ENCODE data around the gene EPB41L1. TPM values are rescaled to one million over a fixed set of nuclear protein-coding genes. Genes with fewer than 3 reads are reported as not detected.

The EPB41L1 gene
- total RNA-seq, 2 donors from 2014 or later = 0.26 to 1.0 TPM

- Mint-ChIP-seq H3K4me1 (no peaks in the 10 kb centered on the region), H3K4me3 (no peak overlapping the region), H3K27ac (no peak overlapping the region), H3K9me3 (no peaks in the 10 kb centered on the region), H3K36me3 (ENCODE audit: low read depth) (no peaks in the 10 kb centered on the region), H3K27me3 (peaks cover 3% of the 10 kb centered on the region)
- ATAC-seq (replicated peaks) = no peak
Observed at GRCh38 chr20:36118371-36118770, 36.2 kb upstream of the EPB41L1 start.

GRCh38 chr20:36119537-36119936 lies 35.0 kb upstream of the EPB41L1 start:
- Mint-ChIP-seq H3K36me3 (ENCODE audit: low read depth) (no peaks in the 10 kb centered on the region), H3K4me3 (no peak overlapping the region), H3K4me1 (no peaks in the 10 kb centered on the region), H3K9me3 (no peaks in the 10 kb centered on the region), H3K27ac (no peak overlapping the region), H3K27me3 (peaks cover 3% of the 10 kb centered on the region)
- ATAC-seq (replicated peaks) = no peak

GRCh38 chr20:36120241-36120640 lies 34.3 kb upstream of the EPB41L1 start:
- no peak overlapping the region for H3K27ac Mint-ChIP-seq
- H3K4me3 Mint-ChIP-seq = no peak overlapping the region
- no peaks in the 10 kb centered on the region for H3K4me1 Mint-ChIP-seq
- ATAC-seq (replicated peaks) = no peak
- H3K9me3 Mint-ChIP-seq = no peaks in the 10 kb centered on the region
- H3K27me3 Mint-ChIP-seq = peaks cover 3% of the 10 kb centered on the region
- H3K36me3 Mint-ChIP-seq (ENCODE audit: low read depth) = no peaks in the 10 kb centered on the region

GRCh38 chr20:36120991-36121390 lies 33.5 kb upstream of the EPB41L1 start:
- Mint-ChIP-seq H3K9me3 (no peaks in the 10 kb centered on the region), H3K4me3 (no peak overlapping the region), H3K4me1 (no peaks in the 10 kb centered on the region), H3K27me3 (peaks cover 2% of the 10 kb centered on the region), H3K36me3 (ENCODE audit: low read depth) (no peaks in the 10 kb centered on the region), H3K27ac (no peak overlapping the region)
- no peak for ATAC-seq (replicated peaks)

GRCh38 chr20:36121981-36122930 lies 32.3 kb upstream of the EPB41L1 start:
- no peaks in the 10 kb centered on the region for H3K27me3 Mint-ChIP-seq
- H3K27ac Mint-ChIP-seq = no peak overlapping the region
- no peak overlapping the region for H3K4me3 Mint-ChIP-seq
- H3K4me1 Mint-ChIP-seq = no peaks in the 10 kb centered on the region
- no peak for ATAC-seq (replicated peaks)
- H3K9me3 Mint-ChIP-seq = no peaks in the 10 kb centered on the region
- H3K36me3 Mint-ChIP-seq (ENCODE audit: low read depth) = no peaks in the 10 kb centered on the region

GRCh38 chr20:36122931-36123288 lies 31.6 kb upstream of the EPB41L1 start:
- Mint-ChIP-seq H3K27ac (no peak overlapping the region), H3K36me3 (ENCODE audit: low read depth) (no peaks in the 10 kb centered on the region), H3K9me3 (no peaks in the 10 kb centered on the region), H3K27me3 (no peaks in the 10 kb centered on the region), H3K4me1 (no peaks in the 10 kb centered on the region), H3K4me3 (no peak overlapping the region)
- no peak for ATAC-seq (replicated peaks)

- no peaks in the 10 kb centered on the region for H3K27me3 Mint-ChIP-seq
- H3K4me1 Mint-ChIP-seq = no peaks in the 10 kb centered on the region
- no peak for ATAC-seq (replicated peaks)
- no peaks in the 10 kb centered on the region for H3K36me3 Mint-ChIP-seq (ENCODE audit: low read depth)
- no peak overlapping the region for H3K27ac Mint-ChIP-seq
- H3K9me3 Mint-ChIP-seq = no peaks in the 10 kb centered on the region
- no peak overlapping the region for H3K4me3 Mint-ChIP-seq
Observed at GRCh38 chr20:36125097-36125496, 29.4 kb upstream of the EPB41L1 start.

- no peaks in the 10 kb centered on the region for H3K9me3 Mint-ChIP-seq
- H3K4me1 Mint-ChIP-seq = no peaks in the 10 kb centered on the region
- no peaks in the 10 kb centered on the region for H3K27me3 Mint-ChIP-seq
- H3K36me3 Mint-ChIP-seq (ENCODE audit: low read depth) = no peaks in the 10 kb centered on the region
- no peak overlapping the region for H3K4me3 Mint-ChIP-seq
- no peak overlapping the region for H3K27ac Mint-ChIP-seq
- ATAC-seq (replicated peaks) = no peak
Observed at GRCh38 chr20:36126836-36127527, 27.6 kb upstream of the EPB41L1 start.

- ATAC-seq (replicated peaks) = peak; percentile 29
- Mint-ChIP-seq H3K36me3 (ENCODE audit: low read depth) (no peaks in the 10 kb centered on the region), H3K9me3 (no peaks in the 10 kb centered on the region), H3K27me3 (no peaks in the 10 kb centered on the region), H3K4me1 (no peaks in the 10 kb centered on the region), H3K27ac (no peak overlapping the region), H3K4me3 (no peak overlapping the region)
Observed at GRCh38 chr20:36128463-36129159, 25.9 kb upstream of the EPB41L1 start.

- Mint-ChIP-seq H3K4me3 (no peak overlapping the region), H3K27ac (no peak overlapping the region), H3K36me3 (ENCODE audit: low read depth) (no peaks in the 10 kb centered on the region), H3K27me3 (no peaks in the 10 kb centered on the region), H3K9me3 (no peaks in the 10 kb centered on the region), H3K4me1 (no peaks in the 10 kb centered on the region)
- no peak for ATAC-seq (replicated peaks)
Observed at GRCh38 chr20:36129160-36129543, 25.4 kb upstream of the EPB41L1 start.

- no peaks in the 10 kb centered on the region for H3K27me3 Mint-ChIP-seq
- no peaks in the 10 kb centered on the region for H3K4me1 Mint-ChIP-seq
- ATAC-seq (replicated peaks) = no peak
- no peak overlapping the region for H3K4me3 Mint-ChIP-seq
- no peaks in the 10 kb centered on the region for H3K36me3 Mint-ChIP-seq (ENCODE audit: low read depth)
- no peak overlapping the region for H3K27ac Mint-ChIP-seq
- no peaks in the 10 kb centered on the region for H3K9me3 Mint-ChIP-seq
Observed at GRCh38 chr20:36130390-36130789, 24.1 kb upstream of the EPB41L1 start.

- Mint-ChIP-seq H3K9me3 (no peaks in the 10 kb centered on the region), H3K4me3 (no peak overlapping the region), H3K27me3 (no peaks in the 10 kb centered on the region), H3K4me1 (no peaks in the 10 kb centered on the region), H3K27ac (no peak overlapping the region), H3K36me3 (ENCODE audit: low read depth) (no peaks in the 10 kb centered on the region)
- no peak for ATAC-seq (replicated peaks)
Observed at GRCh38 chr20:36132802-36133211, 21.7 kb upstream of the EPB41L1 start.

GRCh38 chr20:36133821-36134220 lies 20.7 kb upstream of the EPB41L1 start:
- H3K4me1 Mint-ChIP-seq = no peaks in the 10 kb centered on the region
- no peak overlapping the region for H3K27ac Mint-ChIP-seq
- H3K27me3 Mint-ChIP-seq = peaks cover 4% of the 10 kb centered on the region
- ATAC-seq (replicated peaks) = no peak
- no peak overlapping the region for H3K4me3 Mint-ChIP-seq
- H3K9me3 Mint-ChIP-seq = no peaks in the 10 kb centered on the region
- H3K36me3 Mint-ChIP-seq (ENCODE audit: low read depth) = no peaks in the 10 kb centered on the region

GRCh38 chr20:36135159-36135558 lies 19.4 kb upstream of the EPB41L1 start:
- no peak overlapping the region for H3K27ac Mint-ChIP-seq
- H3K9me3 Mint-ChIP-seq = no peaks in the 10 kb centered on the region
- peaks cover 5% of the 10 kb centered on the region for H3K27me3 Mint-ChIP-seq
- no peaks in the 10 kb centered on the region for H3K4me1 Mint-ChIP-seq
- no peaks in the 10 kb centered on the region for H3K36me3 Mint-ChIP-seq (ENCODE audit: low read depth)
- no peak for ATAC-seq (replicated peaks)
- no peak overlapping the region for H3K4me3 Mint-ChIP-seq

- H3K4me3 Mint-ChIP-seq = no peak overlapping the region
Observed at GRCh38 chr20:36135821-36136220, 18.7 kb upstream of the EPB41L1 start.

More at GRCh38 chr20:36135821-36136220, 18.7 kb upstream of the EPB41L1 start:
- Mint-ChIP-seq H3K9me3 (no peaks in the 10 kb centered on the region), H3K27ac (no peak overlapping the region), H3K4me1 (no peaks in the 10 kb centered on the region), H3K36me3 (ENCODE audit: low read depth) (no peaks in the 10 kb centered on the region), H3K27me3 (peaks cover 5% of the 10 kb centered on the region)
- no peak for ATAC-seq (replicated peaks)
